GM12892 (cell line): ENCODE results near the gene GSN.

ENCODE experiments used
- POLR2A ChIP-seq: IDR thresholded peaks from 2 replicates; pipeline ENCODE4 v1.6.1; 2011; ENCODE audit warnings: low read depth, low read length, control low read depth
- POLR2AphosphoS5 ChIP-seq: IDR thresholded peaks from 2 replicates; pipeline ENCODE4 v1.6.1; 2011; ENCODE audit warnings: low read depth, low read length, control low read depth

DNA sequence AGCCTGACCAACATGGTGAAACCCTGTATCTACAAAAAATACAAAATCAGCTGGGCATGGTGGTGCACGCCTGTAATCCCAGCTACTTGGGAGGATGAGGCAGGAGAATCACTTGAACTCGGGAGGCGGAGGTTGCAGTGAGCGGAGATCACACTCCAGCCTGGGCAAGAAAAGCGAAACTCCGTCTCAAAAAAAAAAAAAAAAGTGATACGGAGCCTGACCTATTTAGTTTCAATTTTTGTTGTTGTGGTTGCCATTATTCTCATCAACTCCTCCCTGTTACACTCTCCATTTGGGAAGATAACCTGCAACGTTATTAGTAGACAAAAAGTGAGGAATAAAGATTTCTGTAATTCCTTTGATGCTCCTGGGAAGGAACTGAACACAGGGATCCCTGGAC lies 100.8 kb downstream of the GSN start:
- no peak for TF ChIP-seq POLR2AphosphoS5
- TF ChIP-seq POLR2A: no peak
